Measurements from ENCODE around the gene RUFY1.
"Not testable (repeated sequence)": the region's sequence is repeated elsewhere in the genome, so short reads cannot be mapped to it uniquely, and the experiment has no call there.

RUFY1 gene

GRCh38 chr5:179542170-179542569, 8.2 kb upstream of the RUFY1 start:
- no peak for DNase-seq

DNA sequence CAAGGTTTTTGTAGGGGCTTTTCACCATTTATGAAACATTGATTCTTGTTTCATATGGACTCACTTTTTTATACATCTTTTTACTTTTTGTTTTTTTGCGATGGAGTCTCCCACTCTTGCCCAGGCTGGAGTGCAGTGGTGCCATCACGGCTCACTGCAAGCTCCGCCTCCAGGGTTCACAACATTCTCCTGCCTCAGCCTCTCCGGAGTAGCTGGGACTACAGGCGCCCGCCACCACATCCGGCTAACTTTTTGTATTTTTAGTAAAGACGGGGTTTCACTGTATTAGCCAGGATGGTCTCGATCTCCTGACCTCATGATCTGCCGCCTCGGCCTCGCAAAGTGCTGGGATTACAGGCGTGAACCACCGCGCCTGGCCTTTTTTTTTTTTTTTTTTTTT, 7.1 kb upstream of the RUFY1 start:
- not testable (repeated sequence) for DNase-seq

DNA sequence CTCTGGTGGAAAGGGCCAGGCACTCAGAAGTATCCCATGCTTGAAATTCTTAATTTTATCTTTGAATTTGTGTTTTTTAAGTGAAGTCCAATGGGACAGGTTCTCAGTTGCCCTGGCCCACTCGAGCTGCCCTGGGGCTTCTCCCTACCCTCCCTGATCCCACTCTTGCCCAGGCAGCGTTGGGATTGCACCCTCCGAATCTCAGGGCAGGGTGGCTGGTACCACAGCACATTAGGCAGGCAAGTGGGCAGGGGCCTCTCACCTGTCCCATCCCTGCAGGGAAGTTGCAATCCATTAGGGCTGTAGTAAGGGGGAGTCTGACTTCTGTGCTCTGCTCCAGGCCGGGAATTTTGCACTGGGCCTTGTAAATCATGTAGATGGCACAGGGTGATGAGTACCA, 2.7 kb downstream of the RUFY1 start:
- DNase-seq, result no peak

- DNase-seq, result peak; percentile 51
Measured at GRCh38 chr5:179553875-179554274, 3.5 kb downstream of the RUFY1 start.

GRCh38 chr5:179554981-179555380, 4.6 kb downstream of the RUFY1 start:
- no peak for DNase-seq

- not testable (repeated sequence) for DNase-seq
Measured at GRCh38 chr5:179558261-179558799, 8.0 kb downstream of the RUFY1 start.

- DNase-seq, result peak; percentile 12
Measured at GRCh38 chr5:179558932-179559283, 8.6 kb downstream of the RUFY1 start.

- peak; percentile 99 for DNase-seq
Measured at GRCh38 chr5:179559284-179560252, 9.2 kb downstream of the RUFY1 start.

- DNase-seq, result no peak
Measured at GRCh38 chr5:179564526-179564925, 14.2 kb downstream of the RUFY1 start.

GRCh38 chr5:179568721-179569120, 18.4 kb downstream of the RUFY1 start:
- DNase-seq, result no peak

DNA sequence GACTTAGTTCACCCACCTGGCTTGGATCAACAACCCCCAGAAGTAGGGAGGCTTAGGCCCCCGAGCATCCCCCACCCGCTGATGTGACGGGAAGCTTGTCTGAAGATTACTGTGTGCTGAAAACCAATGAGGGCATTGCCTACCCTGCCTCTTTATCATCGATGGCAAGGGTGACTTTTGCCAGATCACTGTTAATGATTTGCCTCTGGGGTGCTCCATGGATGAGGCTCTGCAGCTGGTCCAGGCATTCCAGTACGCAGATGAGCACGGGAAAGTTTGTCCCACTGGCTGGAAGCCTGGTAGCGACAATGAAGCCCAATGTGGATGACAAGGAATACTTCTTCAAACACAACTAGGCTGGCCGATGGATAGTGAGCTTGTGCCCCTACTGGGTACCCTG, 22.0 kb downstream of the RUFY1 start:
- DNase-seq, result no peak

DNA sequence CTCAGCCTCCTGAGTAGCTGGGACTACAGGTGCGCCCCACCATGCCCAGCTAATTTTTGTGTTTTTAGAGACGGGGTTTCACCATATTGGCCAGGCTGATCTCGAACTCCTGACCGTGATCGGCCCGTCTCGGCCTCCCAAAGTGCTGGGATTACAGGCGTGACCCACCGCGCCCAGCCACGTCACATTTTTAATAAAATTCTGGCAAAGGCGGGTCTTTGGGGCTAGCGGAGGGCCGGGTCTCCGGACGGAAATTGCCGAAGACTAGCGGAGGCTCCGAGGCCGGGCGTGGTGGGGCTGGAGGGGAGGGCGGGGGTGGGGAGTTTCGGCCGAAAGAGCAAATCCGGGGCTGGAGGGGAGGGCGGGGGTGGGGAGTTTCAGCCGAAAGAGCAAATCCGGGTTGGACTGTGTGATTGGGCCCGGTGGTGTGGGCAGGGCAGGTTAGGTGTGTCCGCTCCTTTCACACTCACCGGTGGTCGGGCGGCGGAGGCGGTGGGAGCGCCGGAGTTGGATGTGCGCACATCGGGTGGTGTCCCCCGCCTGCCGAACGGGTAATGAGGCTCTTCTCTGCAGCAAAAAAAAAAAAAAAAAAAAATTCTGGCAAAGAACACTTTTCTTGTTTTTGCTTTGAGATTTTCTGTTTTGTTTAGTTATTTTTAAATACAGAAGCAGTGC, 27.1 kb downstream of the RUFY1 start:
- no peak for DNase-seq

GRCh38 chr5:179585941-179586401, 35.6 kb downstream of the RUFY1 start:
- DNase-seq, result no peak

DNA sequence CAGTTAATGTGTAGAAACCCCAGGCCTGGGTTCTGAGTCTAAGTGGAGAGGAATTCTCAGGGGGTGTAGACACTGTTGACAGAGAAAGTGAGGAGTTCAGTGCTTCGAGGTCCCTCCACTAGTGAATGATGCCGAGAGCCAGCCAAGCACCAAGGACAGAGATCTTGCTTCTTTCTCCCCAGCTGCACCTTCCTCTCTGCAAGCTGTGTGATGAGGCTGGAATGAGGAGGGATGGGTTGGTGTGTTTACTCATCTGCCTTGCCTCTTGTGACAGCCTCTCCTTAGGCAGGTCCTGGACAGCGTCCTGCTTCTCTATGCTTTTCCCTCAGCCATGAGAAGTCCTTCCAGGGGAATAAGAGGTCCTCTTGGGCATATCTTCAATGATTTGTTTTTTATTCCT, 37.8 kb downstream of the RUFY1 start:
- DNase-seq, result no peak

DNA sequence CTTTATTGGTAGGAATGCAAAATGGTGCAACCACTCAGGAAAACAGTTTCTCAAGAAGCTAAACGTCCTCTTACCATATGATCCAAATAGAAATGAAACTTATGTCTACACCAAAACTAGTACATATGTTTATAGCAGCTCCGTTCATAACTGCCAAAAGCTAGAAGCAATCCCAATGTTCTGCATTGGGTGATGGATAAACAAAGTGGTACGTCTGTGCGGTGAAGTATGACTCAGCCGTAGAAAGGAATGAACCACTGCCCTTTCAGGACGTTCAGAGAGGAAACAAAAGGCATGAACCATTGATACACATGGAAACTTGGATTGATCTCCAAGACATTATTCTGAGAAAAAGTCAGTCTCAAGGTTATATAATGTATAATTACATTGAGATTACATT, 45.6 kb downstream of the RUFY1 start:
- peak; percentile 79 for DNase-seq

GRCh38 chr5:179596421-179596820, 46.1 kb downstream of the RUFY1 start:
- no peak for DNase-seq

DNA sequence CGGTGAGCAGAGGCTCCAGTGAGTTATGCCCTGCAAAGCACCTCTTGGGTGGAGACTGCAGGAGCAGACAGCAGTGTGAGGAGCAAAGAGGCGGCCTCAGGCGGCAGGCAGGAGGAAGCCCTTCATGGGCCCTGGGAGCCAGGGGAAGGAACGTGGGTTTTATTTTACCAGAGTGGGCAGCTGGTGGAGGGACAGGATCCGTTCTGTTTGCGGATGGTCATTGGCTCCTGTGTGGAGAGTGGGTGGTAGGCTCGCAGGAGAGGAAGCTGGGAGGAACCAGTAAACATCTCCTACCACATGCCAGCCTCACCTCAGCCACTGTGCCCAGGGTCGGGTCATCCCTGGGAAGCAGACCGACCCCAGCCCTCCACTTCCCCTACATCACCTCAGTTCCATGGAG, 48.7 kb downstream of the RUFY1 start:
- DNase-seq, result no peak

DNA sequence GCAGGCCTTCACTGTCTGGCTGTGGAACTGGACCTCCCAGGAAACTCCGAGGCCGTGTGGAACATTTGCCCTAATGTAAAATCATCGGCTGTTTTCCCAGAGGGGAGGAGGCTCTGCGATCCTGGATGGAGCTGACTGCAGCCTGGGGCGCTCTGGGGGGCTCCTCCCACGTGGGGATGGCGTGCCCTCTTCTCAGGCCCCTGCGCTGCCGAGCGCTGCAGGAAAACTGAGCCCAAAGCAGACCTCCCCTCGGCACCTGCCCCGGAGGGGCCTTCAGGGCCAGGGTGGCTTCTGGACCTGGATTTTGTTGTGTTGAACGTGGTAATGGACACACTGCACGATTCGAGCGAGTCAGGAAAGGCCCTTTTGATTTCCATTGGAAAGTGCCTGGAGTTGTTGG, 49.2 kb downstream of the RUFY1 start:
- no peak for DNase-seq

- DNase-seq, result no peak
Measured at GRCh38 chr5:179599973-179600372, 49.6 kb downstream of the RUFY1 start.

DNA sequence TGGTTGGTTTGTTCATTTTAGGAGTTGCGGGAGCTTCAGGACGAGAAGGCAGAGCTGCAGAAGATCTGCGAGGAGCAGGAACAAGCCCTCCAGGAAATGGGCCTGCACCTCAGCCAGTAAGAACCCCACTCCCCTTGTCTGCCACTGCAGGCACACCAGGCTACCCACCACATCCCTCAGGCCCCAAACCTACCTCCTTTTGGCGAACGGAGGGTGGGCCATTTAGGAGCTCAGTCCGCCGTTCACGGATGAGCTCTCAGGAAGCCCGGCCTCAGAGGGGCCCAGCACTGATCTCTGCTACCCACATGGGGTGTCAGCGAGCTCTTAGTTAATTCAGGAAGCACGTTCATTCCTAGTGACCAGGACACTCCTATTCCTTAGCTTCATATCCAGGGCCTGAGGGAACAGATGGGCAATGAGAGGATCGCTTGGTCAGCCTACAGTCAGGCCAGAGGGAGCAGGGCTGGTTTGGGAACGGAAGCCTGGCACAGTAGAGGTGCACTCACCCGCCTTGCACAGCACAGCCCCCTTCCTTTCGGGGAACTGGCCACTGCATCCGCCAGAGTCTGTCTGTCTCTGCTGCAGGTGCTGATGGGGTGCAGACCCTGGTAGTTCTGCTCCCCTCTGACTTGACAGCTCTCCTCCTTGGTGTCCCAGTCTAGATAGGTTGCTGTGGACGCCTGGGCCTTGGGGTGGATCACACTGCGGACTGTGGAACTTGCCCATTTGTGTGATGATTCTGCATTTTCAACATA, 51.7 kb downstream of the RUFY1 start:
- DNase-seq, result no peak

DNA sequence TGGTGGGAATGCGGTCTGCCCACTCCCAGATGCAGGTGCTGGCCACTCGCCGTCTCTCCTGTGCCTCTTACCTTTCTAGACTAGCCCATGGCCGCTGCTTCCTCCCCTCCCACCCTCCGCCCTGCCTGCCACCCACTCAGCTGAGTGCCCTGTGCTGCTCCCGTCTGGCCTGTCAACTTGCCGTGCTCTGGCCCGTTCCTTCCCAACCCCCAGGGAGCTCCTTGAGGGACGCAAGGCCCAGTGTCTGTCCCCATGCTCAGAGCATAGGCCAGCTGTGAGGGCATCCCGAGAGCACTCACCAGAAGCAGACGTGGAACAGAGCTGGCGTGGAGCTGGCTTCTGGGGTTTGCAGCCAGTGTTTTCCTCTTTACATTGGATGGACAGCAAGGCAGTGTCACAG, 53.0 kb downstream of the RUFY1 start:
- DNase-seq, result no peak

DNA sequence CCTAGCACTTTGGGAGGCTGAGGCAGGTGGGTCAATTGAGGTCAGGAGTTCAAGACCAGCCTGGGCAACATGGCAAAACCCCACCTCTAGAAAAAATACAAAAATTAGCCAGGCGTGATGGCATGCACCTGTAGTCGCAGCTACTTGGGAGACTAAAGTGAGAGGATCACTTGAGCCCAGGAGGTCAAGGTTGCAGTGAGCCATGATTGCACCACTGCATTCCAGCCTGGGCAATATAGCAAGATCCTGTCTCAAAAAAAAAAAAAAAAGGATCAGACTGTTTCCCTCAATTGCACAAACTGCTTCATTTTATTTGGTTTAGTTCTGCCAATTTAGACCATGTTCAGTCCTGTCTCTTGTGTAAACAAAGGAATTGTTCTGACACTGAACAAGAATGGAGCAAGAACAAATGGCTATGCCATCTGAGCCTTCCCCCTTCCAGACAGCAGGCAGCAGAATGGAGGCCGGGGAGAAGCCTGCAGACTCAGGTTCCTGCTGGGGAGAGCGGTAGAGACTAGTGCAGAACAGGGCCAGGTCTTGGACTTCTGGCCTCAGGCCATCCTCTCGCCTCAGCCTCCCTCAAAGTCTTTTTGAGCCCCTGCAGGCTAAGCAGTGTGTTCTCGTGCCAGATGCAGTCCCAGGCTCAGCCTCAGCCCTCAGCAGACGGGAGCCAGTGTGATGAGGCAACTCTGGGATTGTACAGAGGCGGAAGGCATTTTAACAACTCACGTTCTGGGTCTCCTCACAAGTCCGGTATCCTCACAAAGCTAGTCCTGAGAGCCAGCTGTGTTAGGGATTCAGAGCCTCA, 54.9 kb downstream of the RUFY1 start:
- DNase-seq, result no peak

Measured in HCEC 1CT (cell line).